NB4 (cell line): Measurements from ENCODE around the gene NFKBIE.

Experiments
- MYC ChIP-seq: IDR thresholded peaks from 2 replicates; pipeline ENCODE4 v1.6.1; 2011; ENCODE audit warnings: low read depth, low read length
- POLR2A ChIP-seq: IDR thresholded peaks from 2 replicates; pipeline ENCODE4 v1.6.1; 2011; ENCODE audit warnings: mild to moderate bottlenecking; ENCODE audit not compliant: insufficient read length; ENCODE audit errors: extremely low read depth
- TF ChIP-seq, protein P1 (sequence below): IDR thresholded peaks from one replicate; pipeline ENCODE4 v1.5.1; 2012; ENCODE audit warnings: low read depth, low read length
- TF ChIP-seq, protein P2 (sequence below): IDR thresholded peaks from 2 replicates; pipeline ENCODE4 v1.6.1; 2011; ENCODE audit warnings: low read depth, low read length

DNA sequence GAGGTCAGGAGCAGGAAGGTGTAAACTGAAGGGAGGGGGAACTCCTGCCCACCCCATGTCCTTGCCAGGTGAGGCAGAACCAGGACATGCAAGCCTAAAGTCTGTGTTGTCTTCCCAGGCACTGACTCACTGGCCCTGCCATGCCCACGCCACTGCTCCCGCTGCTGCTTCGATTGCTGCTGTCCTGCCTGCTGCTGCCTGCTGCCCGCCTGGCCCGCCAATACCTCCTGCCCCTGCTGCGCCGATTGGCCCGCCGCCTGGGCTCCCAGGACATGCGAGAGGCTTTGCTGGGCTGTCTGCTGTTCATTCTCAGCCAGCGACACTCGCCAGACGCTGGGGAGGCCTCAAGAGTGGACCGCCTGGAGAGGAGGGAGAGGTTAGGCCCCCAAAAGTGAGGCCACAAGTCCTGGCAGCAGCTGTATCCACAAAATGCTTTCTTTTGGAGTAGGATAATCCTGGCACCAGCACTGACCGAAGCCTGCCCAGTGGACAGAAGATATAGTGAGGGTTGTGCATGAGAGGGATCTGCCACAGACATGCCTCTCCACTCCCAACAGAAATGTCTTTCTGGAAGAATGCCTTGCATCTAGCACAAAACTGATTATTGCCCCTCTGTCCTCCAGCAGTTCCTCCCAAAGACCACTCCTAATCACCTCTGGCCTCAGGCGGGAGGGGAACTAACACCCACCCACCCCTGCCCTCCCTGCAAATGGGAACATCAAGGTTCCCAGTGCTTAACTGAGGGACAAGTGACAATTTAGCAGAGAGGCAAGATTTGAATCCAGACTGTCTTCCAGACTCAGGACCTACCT is 47.8 kb downstream of the NFKBIE start:
- TF ChIP-seq, protein P1, sequence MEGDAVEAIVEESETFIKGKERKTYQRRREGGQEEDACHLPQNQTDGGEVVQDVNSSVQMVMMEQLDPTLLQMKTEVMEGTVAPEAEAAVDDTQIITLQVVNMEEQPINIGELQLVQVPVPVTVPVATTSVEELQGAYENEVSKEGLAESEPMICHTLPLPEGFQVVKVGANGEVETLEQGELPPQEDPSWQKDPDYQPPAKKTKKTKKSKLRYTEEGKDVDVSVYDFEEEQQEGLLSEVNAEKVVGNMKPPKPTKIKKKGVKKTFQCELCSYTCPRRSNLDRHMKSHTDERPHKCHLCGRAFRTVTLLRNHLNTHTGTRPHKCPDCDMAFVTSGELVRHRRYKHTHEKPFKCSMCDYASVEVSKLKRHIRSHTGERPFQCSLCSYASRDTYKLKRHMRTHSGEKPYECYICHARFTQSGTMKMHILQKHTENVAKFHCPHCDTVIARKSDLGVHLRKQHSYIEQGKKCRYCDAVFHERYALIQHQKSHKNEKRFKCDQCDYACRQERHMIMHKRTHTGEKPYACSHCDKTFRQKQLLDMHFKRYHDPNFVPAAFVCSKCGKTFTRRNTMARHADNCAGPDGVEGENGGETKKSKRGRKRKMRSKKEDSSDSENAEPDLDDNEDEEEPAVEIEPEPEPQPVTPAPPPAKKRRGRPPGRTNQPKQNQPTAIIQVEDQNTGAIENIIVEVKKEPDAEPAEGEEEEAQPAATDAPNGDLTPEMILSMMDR: no peak
- TF ChIP-seq POLR2A (no peak), MYC (no peak)
- TF ChIP-seq, protein P2, sequence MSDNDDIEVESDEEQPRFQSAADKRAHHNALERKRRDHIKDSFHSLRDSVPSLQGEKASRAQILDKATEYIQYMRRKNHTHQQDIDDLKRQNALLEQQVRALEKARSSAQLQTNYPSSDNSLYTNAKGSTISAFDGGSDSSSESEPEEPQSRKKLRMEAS: no peak
